Measurements from ENCODE around the gene CTPS1.

Gene CTPS1

GRCh38 chr1:41024953-41025352 is 45.5 kb downstream of the CTPS1 start:
- no peak for DNase-seq (ENCODE audit: low read depth)
- no peak for TF ChIP-seq CTCF (IDR thresholded peaks at IDR 0.05; ENCODE audit: insufficient read depth, low read depth, low read length, missing control alignments)
- no peak overlapping the region for H3K4me3 ChIP-seq (ENCODE audit: low read length)

- no peak for TF ChIP-seq CTCF (IDR thresholded peaks at IDR 0.05; ENCODE audit: insufficient read depth, low read depth, low read length, missing control alignments)
- DNase-seq (ENCODE audit: low read depth) = no peak
- no peak overlapping the region for H3K4me3 ChIP-seq (ENCODE audit: low read length)
These were observed 46.7 kb downstream of the CTPS1 start for GRCh38 chr1:41025979-41026819.

GRCh38 chr1:41028034-41028642 is 48.6 kb downstream of the CTPS1 start:
- H3K4me3 ChIP-seq (ENCODE audit: low read length) = no peak overlapping the region
- DNase-seq (ENCODE audit: low read depth) = no peak
- no peak for TF ChIP-seq CTCF (IDR thresholded peaks at IDR 0.05; ENCODE audit: insufficient read depth, low read depth, low read length, missing control alignments)

GRCh38 chr1:41030872-41031616 is 51.5 kb downstream of the CTPS1 start:
- H3K4me3 ChIP-seq (ENCODE audit: low read length) = no peak overlapping the region
- TF ChIP-seq CTCF (IDR thresholded peaks at IDR 0.05; ENCODE audit: insufficient read depth, low read depth, low read length, missing control alignments) = no peak
- DNase-seq (ENCODE audit: low read depth) = no peak

- DNase-seq (ENCODE audit: low read depth) = no peak
- no peak for TF ChIP-seq CTCF (IDR thresholded peaks at IDR 0.05; ENCODE audit: insufficient read depth, low read depth, low read length, missing control alignments)
- no peak overlapping the region for H3K4me3 ChIP-seq (ENCODE audit: low read length)
These were observed 52.7 kb downstream of the CTPS1 start for GRCh38 chr1:41032147-41032546.

- DNase-seq (ENCODE audit: low read depth) = no peak
- no peak overlapping the region for H3K4me3 ChIP-seq (ENCODE audit: low read length)
- no peak for TF ChIP-seq CTCF (IDR thresholded peaks at IDR 0.05; ENCODE audit: insufficient read depth, low read depth, low read length, missing control alignments)
These were observed 53.8 kb downstream of the CTPS1 start for GRCh38 chr1:41033272-41033671.
